ENCODE results near the gene PRKRA. TPM values are rescaled to one million over a fixed set of nuclear protein-coding genes. Genes with fewer than 3 reads are reported as not detected.
A peak's percentile ranks its signal among the peaks of the same experiment; 100 is the strongest.

PRKRA gene
- total and polyA plus RNA-seq, 9 of the 15 experiments (the other 6 are each of a cell fraction or from before 2014, with no cell fraction given): 14.1 to 78.1 (median 52.3) TPM

GRCh38 chr2:178450774-178451525, at the start of gene PRKRA, which contains the start of gene PJVK (continued):
- TF ChIP-seq NKRF (IDR thresholded peaks at IDR 0.05; ENCODE audit: borderline replicate concordance) (no peak), ZBTB1 (CRISPR knock-in tag; IDR thresholded peaks at IDR 0.05; ENCODE audit: borderline replicate concordance, low read depth) (peak; percentile 87), CEBPG (CRISPR knock-in tag; IDR thresholded peaks at IDR 0.05) (no peak), CEBPG (tag; conservative IDR thresholded peaks at IDR 0.05 in 1 of 2, IDR thresholded peaks at IDR 0.05 in 1 of 2) (no peak), CTCFL (IDR thresholded peaks at IDR 0.05; ENCODE audit: borderline replicate concordance, insufficient read depth, low read depth, low read length, poor library complexity, severe bottlenecking) (peak; percentile 7), KDM4B (IDR thresholded peaks at IDR 0.05; ENCODE audit: borderline replicate concordance in 2 of 2, low read depth in 1 of 2) (0 out of 4 replicates have a peak, but pooled peaks of 1 of the 2 experiments have one; percentile 28), MCM5 (IDR thresholded peaks at IDR 0.05; ENCODE audit: low read depth) (no peak), MTA3 (IDR thresholded peaks at IDR 0.05; ENCODE audit: borderline replicate concordance) (peak; percentile 94), SPI1 (IDR thresholded peaks at IDR 0.05; ENCODE audit: borderline replicate concordance, low read depth, low read length) (no peak), ZFX (CRISPR knock-in tag; IDR thresholded peaks at IDR 0.05) (peak; percentile 97), COPS2 (conservative IDR thresholded peaks at IDR 0.05) (no peak), MAFK (IDR thresholded peaks at IDR 0.05; ENCODE audit: low read length) (0 out of 2 replicates have a peak, but pooled peaks have one; percentile 2), CEBPZ (IDR thresholded peaks at IDR 0.05; ENCODE audit: borderline replicate concordance, low read depth, low read length) (no peak), SIN3A (IDR thresholded peaks at IDR 0.05; ENCODE audit: borderline replicate concordance in 2 of 2, control insufficient read depth in 1 of 2, low read depth in 2 of 2, low read length in 2 of 2) (peak; percentile 24 to 86; a peak in 2 of 4 replicates), FOXM1 (IDR thresholded peaks at IDR 0.05; ENCODE audit: low read depth) (no peak), FOXM1 (CRISPR knock-in tag; IDR thresholded peaks at IDR 0.05; ENCODE audit: low read depth) (peak; percentile 87; the same call in 1 of the 2 replicates)

All from K562 (cell line).